Subcutaneous abdominal adipose tissue (tissue), 5 donors: Measurements from ENCODE around the gene TMEM168.
"Not testable (repeated sequence)": the region's sequence is repeated elsewhere in the genome, so short reads cannot be mapped to it uniquely, and the experiment has no call there.

ENCODE experiments used
- H3K27ac ChIP-seq: one replicate; pipeline ENCODE4 v1.7.0; 2013; ENCODE audit warnings: low read depth, mild to moderate bottlenecking, inconsistent platforms, low read length, moderate library complexity
- H3K27me3 ChIP-seq, 5 donors: one replicate each; pipeline ENCODE4 v1.7.0; 2013; ENCODE audit warnings: low read length in 5 of 5, inconsistent platforms in 1 of 5; ENCODE audit not compliant: control insufficient read depth in 5 of 5, insufficient read depth in 4 of 5
- H3K36me3 ChIP-seq, 5 donors: one replicate each; pipeline ENCODE4 v1.7.0; 2013; ENCODE audit warnings: low read length in 5 of 5; ENCODE audit not compliant: control insufficient read depth in 5 of 5, insufficient read depth in 5 of 5
- H3K4me1 ChIP-seq, 5 donors: one replicate each; pipeline ENCODE4 v1.7.0; 2013; ENCODE audit warnings: low read length in 5 of 5, mild to moderate bottlenecking in 3 of 5, moderate library complexity in 1 of 5; ENCODE audit not compliant: control insufficient read depth in 5 of 5, insufficient read depth in 5 of 5
- H3K4me3 ChIP-seq, 5 donors: one replicate each; pipeline ENCODE4 v1.7.0; 2013; ENCODE audit warnings: low read length in 5 of 5, low read depth in 1 of 5
- H3K9ac ChIP-seq, 5 donors: one replicate each; pipeline ENCODE4 v1.7.0; 2013; ENCODE audit warnings: low read length in 5 of 5, mild to moderate bottlenecking in 4 of 5, moderate library complexity in 3 of 5
- H3K9me3 ChIP-seq, 5 donors: one replicate each; pipeline ENCODE4 v1.7.0; 2013; ENCODE audit warnings: low read length in 5 of 5; ENCODE audit not compliant: control insufficient read depth in 5 of 5
- donor health status: healthy.
- donor health status: healthy.
- donor health status: healthy.
- donor health status: healthy.
- donor health status: healthy.

The TMEM168 gene, protein sequence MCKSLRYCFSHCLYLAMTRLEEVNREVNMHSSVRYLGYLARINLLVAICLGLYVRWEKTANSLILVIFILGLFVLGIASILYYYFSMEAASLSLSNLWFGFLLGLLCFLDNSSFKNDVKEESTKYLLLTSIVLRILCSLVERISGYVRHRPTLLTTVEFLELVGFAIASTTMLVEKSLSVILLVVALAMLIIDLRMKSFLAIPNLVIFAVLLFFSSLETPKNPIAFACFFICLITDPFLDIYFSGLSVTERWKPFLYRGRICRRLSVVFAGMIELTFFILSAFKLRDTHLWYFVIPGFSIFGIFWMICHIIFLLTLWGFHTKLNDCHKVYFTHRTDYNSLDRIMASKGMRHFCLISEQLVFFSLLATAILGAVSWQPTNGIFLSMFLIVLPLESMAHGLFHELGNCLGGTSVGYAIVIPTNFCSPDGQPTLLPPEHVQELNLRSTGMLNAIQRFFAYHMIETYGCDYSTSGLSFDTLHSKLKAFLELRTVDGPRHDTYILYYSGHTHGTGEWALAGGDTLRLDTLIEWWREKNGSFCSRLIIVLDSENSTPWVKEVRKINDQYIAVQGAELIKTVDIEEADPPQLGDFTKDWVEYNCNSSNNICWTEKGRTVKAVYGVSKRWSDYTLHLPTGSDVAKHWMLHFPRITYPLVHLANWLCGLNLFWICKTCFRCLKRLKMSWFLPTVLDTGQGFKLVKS

GRCh38 chr7:112789817-112790585, at the start of gene TMEM168:
TSS of gene TMEM168 (minus strand) at chr7:112790393. CDS start at chr7:112784825, 5,568 bp downstream.
- no peaks in the 10 kb centered on the region for H3K27me3 ChIP-seq
- peak within 1 kb of the TSS; percentile 80 for H3K27ac ChIP-seq
- H3K36me3 ChIP-seq, result no peaks in the 10 kb centered on the region

GRCh38 chr7:112835928-112836327, 45.7 kb upstream of the TMEM168 start:
- not testable (repeated sequence) for H3K4me3 ChIP-seq, H3K4me1 ChIP-seq, H3K9ac ChIP-seq, H3K36me3 ChIP-seq, H3K9me3 ChIP-seq, H3K27ac ChIP-seq, H3K27me3 ChIP-seq

More at GRCh38 chr7:112789817-112790585, at the start of gene TMEM168:
- H3K4me1 ChIP-seq, result peaks cover 3 to 22% (median 20%) of the 10 kb centered on the region in 5 donors
- peak within 1 kb of the TSS; percentile 89 to 99 (median 92) for H3K9ac ChIP-seq
- H3K4me3 ChIP-seq, result peak within 1 kb of the TSS; percentile 94 to 99 (median 96)
- H3K9me3 ChIP-seq, result no peaks in the 10 kb centered on the region

GRCh38 chr7:112833082-112833481, 42.9 kb upstream of the TMEM168 start:
- Histone ChIP-seq H3K9ac (no peak overlapping the region), H3K36me3 (peaks cover 0 to 28% (median 10%) of the 10 kb centered on the region in 5 donors), H3K27ac (no peak overlapping the region), H3K4me3 (no peak overlapping the region), H3K27me3 (no peaks in the 10 kb centered on the region), H3K9me3 (peaks cover 0 to 5% (median 4%) of the 10 kb centered on the region in 5 donors), H3K4me1 (no peaks in the 10 kb centered on the region)

DNA sequence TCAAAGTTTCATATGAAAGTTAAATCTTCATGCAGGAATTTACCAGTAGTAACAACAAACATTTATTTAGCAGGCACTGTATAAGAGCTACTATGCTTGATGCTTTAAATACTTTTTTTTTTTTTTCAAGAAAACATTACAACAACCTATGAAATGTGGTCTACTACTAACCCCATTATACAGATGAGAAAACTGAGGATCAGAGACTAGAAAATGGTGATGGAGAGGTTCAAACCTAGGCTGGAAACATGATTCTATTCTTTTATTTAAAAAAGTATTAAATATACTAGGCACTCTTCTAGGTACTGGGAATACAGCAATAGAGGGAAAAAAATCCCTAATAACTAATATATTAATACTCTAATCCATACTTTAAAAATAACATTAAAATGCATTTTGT, 40.6 kb upstream of the TMEM168 start:
- Histone ChIP-seq H3K27ac (no peak overlapping the region), H3K9ac (no peak overlapping the region), H3K9me3 (peaks cover 0 to 5% (median 4%) of the 10 kb centered on the region in 5 donors), H3K36me3 (peaks cover 0 to 26% (median 10%) of the 10 kb centered on the region in 5 donors), H3K4me3 (no peak overlapping the region), H3K4me1 (no peaks in the 10 kb centered on the region), H3K27me3 (no peaks in the 10 kb centered on the region)

- Histone ChIP-seq H3K36me3 (peaks cover 0 to 26% (median 10%) of the 10 kb centered on the region in 5 donors), H3K4me1 (no peaks in the 10 kb centered on the region), H3K9me3 (peaks cover 0 to 5% (median 4%) of the 10 kb centered on the region in 5 donors), H3K4me3 (no peak overlapping the region), H3K9ac (no peak overlapping the region), H3K27ac (no peak overlapping the region), H3K27me3 (no peaks in the 10 kb centered on the region)
Measured at GRCh38 chr7:112828696-112829095, 38.5 kb upstream of the TMEM168 start.

DNA sequence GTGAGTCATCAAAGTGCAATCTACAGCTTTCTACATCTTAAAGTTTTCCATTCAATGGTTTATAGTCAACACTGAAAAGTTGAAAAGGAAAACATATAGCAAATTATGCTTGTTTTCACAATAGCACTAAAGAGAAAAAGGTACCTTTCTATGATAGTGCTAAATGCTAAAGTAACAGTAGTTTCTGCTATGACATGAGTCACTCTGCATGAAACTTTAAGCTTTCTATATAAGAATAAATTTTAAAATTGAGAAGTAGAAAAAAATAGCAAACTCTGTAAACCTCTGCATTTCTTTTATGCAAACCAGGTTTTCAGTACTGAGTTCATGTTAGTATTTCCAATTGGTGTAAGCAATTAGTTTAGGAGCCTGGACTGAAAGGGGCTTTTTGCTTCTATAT, 31.2 kb upstream of the TMEM168 start:
- H3K36me3 ChIP-seq, result peaks cover 0 to 21% (median 7%) of the 10 kb centered on the region in 5 donors
- no peak overlapping the region for H3K27ac ChIP-seq
- H3K9ac ChIP-seq, result no peak overlapping the region
- no peaks in the 10 kb centered on the region for H3K9me3 ChIP-seq
- no peaks in the 10 kb centered on the region for H3K4me1 ChIP-seq
- H3K4me3 ChIP-seq, result no peak overlapping the region
- H3K27me3 ChIP-seq, result no peaks in the 10 kb centered on the region

GRCh38 chr7:112819536-112819935, 29.3 kb upstream of the TMEM168 start:
- Histone ChIP-seq H3K27ac (no peak overlapping the region), H3K27me3 (no peaks in the 10 kb centered on the region), H3K9me3 (no peaks in the 10 kb centered on the region), H3K4me1 (no peaks in the 10 kb centered on the region), H3K4me3 (no peak overlapping the region), H3K9ac (no peak overlapping the region), H3K36me3 (peaks cover 0 to 21% (median 7%) of the 10 kb centered on the region in 5 donors)

GRCh38 chr7:112806156-112806555, 16.0 kb upstream of the TMEM168 start:
- Histone ChIP-seq H3K4me1 (no peaks in the 10 kb centered on the region), H3K9ac (no peak overlapping the region), H3K9me3 (no peaks in the 10 kb centered on the region), H3K27me3 (no peaks in the 10 kb centered on the region), H3K36me3 (no peaks in the 10 kb centered on the region), H3K27ac (no peak overlapping the region), H3K4me3 (no peak overlapping the region)

DNA sequence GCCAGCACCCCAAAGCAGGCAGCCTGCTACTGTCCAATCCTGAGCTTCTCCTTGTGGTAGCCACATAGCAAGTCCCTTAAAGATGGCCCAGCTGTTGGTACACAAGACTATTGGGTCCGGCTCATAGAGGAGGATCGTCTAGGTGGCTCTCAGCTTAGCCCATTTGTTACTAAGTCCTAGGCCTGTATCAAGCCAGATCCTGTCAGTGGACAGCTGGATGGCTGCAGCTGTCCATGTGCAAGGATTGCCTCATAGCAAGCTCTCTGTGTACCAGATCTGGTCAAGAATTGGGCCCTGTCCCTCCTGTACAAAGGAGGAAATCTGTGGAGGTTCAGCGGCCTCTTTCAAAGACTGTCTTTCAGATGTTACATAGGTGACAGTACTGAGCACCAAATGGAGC, 12.2 kb upstream of the TMEM168 start:
- no peaks in the 10 kb centered on the region for H3K27me3 ChIP-seq
- H3K9me3 ChIP-seq, result no peaks in the 10 kb centered on the region
- no peak overlapping the region for H3K4me3 ChIP-seq
- no peaks in the 10 kb centered on the region for H3K36me3 ChIP-seq
- H3K27ac ChIP-seq, result no peak overlapping the region
- H3K4me1 ChIP-seq, result no peaks in the 10 kb centered on the region
- no peak overlapping the region for H3K9ac ChIP-seq
